Germinal center (tissue), 1 donor: ENCODE data around the gene PADI3.

Experiments
- DNase-seq: peaks from one replicate; pipeline ENCODE4 v3.0.0; 2012; ENCODE audit warnings: mixed read lengths, low spot score

The PADI3 gene

DNA sequence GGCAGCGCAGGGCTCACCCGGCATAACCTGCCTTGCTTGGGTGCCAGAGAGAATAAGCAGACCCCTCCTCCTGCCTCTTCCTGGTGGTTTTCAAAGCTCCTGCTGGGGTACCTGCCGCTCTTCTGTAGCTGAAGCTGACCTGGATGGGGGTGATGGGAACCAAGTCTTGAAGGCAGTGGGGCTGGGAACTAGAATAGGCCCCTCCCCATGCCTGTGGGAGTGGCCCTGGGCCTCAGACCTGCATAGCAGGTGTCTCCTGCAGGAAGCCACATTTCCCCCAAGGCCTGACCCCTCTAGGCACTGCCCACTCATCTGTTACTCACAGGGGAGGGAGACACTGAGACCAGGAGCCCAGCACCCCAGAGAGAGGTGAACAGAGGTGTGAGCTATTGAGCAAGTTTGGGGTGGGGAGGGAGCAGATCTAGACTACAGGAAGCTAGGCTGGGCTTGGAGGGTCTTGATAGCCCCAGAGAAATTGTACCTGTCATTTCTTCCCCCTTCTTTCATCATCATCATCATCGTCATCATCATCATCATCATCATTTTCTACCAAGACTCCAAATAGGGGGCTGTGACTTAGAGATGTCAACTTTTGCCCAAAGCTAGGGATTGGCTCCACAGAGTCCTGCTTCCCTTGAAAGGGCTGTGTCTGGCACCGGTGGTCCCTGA lies 33.9 kb upstream of the PADI3 start:
- DNase-seq = no peak

DNA sequence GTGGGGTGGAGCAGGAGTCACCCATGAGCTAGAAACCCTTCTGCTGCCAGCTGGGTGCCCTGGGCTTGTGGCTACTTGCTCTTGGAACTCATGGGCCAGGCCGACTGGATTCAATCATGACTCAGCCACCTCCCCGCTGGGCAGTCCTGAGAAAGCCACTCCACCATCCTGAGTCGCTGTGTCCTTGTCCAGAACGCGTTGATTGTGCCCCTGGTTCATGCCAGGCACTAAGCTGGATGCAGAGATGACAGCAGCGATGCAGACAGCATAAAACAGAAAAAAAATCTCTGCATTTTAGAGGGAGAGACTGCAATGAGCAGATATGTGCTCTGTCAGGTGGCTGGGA lies 33.4 kb upstream of the PADI3 start:
- no peak for DNase-seq

DNA sequence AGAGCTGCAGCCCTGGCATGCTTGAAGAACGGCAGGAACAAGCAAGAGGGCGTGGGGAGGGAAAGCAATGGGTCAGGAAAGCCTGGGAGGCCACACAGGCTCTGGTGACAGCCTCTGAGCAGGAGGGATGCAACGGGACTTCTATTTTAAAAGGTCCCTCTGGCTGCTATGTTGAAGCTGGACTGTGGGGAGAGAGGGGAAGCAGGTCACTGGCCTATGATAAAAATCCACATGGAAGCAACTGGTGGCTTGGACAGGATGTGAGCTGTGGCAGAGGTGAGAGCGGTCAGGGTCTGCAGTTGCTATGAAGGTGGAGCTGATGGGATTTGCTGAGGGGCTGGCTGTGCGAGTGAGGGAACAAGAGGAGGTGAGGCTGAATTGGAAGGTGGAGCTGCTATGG lies 32.8 kb upstream of the PADI3 start:
- DNase-seq = no peak

DNA sequence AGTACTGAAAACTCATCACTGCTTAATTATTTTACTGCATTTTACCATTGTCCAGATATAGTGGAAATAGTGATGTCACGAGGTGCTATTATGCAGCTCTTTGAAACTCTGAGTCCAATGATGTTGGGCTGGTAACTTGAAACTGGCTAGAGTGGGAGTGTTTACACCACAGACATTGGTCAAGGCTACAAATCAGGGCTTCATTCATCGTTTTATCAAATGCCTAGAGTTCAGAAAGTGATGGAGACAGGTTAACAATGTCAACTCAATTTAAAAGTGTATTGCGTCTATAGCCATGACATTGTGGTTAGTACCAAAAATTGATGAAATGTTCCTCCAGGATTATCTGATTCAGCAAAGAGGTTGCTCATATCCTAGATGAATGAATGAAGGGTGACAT lies 31.3 kb upstream of the PADI3 start:
- no peak for DNase-seq

DNA sequence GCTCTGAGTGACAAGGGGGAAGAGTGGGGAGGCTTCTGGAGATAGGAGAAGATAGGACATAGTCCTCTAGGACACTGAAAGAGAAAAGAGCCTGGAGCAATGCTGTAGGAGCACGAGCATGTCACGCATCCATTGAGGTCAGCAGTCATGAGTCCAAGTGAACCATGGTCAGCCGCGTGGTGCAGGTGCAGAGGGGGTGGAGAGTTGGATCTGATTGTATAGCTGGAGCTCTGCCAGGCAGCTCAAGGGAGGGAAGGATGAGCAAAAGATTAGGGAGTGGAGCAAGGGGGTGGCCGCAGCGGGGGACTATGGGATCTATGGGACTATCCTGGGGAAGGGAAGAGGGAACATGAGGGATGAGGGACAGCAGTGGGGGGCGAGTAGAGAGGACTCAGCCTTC lies 30.0 kb upstream of the PADI3 start:
- no peak for DNase-seq

DNA sequence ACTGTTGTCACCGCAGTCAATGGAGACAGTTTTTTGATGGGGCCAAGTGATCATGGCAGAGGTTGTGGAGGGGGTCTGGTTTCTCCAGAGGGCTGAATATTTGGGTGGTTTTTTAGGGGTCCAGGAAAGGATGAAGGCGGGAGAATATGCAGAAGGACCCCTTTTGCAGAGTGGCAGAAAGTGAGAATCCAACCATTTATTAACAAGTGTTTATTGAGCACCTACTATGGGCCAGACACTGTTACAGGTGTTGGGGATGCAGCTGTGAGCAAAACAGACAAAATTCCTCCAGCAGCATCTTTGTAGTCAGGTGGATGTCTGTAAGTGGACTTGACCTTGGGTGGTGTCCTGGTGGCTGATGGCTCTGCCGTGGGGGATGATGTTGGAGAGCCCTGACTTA lies 28.6 kb upstream of the PADI3 start:
- DNase-seq = no peak

DNA sequence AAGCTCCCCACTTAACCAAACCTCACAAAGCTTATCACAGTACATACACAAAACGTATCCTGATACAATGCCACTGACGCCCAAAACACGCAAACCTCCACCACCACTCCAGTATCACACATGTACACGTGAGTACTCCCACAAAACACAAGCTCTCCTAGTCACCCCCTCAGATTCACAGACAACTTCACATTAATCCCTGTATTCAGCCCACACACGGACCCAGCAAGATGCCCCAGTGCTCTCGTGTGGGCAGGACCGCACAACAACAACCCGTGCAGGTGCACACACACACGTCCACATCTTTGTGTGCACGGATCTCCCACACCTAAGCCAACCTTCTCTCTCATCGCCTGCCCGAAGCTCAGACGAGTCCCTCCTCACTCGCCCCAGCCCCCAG lies 26.3 kb upstream of the PADI3 start:
- DNase-seq = no peak

DNA sequence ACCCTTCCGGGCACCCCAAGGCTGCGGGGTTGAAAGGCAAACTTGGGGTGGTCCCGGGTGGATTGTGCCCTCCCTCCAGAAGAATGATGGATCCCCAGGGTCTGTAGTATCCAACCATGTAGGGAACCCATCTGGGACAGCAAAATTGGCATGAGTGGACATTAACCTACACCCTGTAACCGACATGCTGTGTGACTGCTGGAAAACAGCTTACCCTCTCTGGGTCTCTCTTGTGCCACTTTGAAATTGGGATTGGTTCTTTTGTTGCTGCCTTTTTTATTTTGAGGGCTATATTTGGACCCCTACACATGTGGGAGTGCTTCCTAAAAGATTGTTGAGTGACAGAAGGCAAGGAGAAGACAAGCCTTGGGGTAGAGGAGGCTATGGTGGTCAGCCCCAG lies 24.5 kb upstream of the PADI3 start:
- no peak for DNase-seq

DNA sequence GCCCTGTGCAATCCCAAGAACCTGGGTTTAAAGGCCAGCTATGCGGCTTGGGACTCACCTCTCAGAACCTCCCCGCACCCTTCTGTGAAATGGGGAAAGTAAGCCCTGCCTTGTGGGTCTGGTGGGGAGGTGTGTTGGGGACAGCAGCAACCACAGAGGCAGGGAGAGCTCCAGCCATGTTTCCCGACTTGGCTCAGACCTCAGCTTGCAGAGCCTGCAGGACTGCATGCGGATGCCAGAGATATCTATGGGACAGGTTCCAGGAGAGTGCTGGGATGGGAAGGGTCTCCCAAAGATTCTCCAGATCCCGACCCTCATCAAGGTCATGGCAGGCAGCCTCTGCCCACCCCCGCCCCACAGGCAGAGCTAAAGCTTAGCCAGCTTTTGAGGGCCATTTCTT lies 23.8 kb upstream of the PADI3 start:
- DNase-seq = no peak

DNA sequence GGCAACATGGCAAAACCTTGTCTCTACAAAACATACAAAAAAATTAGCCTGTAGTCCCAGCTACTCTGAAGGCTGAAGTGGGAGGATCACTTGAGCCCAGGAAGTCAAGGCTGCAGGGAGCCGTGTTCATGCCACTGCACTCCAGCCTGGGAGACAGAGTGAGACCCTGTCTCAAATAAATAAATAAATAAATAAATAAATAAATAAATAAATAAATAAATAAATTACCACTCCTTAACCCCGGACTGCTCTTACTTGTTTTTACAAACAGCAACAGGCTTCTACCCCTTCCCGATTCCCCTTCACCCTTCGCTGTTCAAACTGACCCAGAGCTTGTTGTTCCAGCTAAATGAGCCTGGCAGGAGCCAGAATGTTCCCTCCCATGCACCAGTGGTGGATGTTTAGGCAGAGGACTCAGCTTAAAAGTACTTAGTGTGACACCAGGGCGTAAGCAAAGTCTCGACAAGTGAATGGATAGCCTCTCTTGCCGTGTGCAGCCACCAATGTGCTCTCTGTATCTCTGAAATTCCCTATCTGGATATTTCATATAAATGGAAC lies 21.5 kb upstream of the PADI3 start:
- DNase-seq = no peak

DNA sequence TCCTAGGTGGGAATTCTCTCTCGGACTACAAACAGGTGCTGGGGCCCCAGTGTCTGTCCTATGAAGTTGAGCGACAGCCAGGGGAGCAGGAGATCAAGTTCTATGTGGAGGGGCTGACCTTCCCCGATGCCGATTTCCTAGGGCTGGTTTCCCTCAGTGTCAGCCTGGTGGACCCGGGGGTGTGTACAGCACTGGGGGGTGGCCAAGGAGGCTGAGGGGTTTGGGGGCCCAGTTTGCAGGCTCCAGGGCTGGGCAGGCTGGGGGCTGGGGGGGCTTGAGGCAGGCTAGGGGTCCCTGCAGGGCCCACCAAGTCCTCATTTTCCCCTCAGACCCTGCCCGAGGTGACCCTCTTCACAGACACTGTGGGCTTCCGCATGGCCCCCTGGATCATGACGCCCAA lies 20.3 kb upstream of the PADI3 start:
- no peak for DNase-seq

DNA sequence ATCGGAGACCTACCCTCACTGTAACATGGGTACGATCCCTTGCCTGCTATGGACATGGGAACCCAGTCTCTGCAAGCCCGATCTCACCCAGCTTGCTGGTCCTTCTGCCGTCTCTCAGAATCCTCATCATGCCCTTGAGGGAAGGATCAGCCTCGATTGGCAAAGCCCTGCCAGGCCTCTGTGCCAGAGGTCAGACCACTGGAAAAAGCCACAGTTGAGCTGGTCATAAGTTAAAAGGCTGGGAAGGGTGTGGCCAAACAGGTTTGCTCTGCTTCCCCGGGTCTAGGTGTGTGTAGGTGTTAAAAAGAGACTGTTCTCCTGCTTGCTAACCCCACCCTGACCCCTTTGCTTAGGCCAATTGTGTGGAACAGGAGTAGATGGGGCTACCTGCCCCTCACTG lies 19.5 kb upstream of the PADI3 start:
- DNase-seq = no peak

DNA sequence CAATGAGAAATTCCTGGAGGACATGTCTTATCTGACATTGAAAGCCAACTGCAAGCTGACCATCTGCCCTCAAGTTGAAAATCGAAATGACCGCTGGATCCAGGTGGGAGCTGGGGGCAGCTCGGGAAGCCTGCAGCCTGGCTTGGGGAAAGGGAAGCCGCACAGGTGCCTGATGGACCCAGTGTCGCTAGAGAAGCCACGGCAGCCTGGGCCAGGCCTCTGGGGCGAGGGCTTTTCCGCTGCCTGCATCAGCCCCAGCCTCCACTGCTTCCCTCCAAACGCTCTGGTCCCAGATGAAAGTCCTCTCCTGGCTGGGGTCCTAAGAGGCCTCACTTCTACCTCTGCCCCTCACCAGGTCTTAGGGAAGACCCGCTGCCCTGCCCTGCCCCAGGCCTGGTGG lies 18.8 kb upstream of the PADI3 start:
- DNase-seq = no peak

DNA sequence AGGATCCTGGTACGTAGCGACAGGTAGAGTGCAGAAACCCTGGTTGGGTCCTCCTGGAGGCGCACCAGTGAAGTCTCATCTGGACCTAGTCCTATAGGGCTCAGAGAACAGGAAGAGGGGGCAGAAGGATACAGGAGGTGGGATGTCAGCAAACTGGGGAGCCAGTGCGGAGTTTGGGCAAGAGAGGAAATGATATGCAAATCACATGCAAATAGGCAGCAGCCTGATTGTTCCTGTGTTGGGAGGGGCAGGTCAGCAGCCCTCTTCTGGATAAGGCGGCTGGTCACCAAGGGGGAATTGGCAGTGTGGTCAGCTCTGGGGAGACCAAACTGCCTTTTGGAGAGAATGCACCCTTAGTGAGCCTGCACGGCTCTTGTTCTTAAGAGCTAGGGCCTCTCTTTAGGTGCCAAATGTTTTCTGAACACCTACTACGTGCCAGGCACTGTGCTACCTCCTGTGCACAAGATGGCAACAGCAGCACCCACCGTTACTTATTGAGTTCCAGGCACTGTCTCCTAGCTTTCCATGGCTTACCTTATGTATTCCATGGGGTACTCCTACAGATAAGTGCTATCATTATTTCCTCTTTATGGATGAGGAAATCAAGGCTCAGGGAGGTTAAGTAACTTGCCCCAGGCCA lies 18.1 kb upstream of the PADI3 start:
- DNase-seq = no peak

DNA sequence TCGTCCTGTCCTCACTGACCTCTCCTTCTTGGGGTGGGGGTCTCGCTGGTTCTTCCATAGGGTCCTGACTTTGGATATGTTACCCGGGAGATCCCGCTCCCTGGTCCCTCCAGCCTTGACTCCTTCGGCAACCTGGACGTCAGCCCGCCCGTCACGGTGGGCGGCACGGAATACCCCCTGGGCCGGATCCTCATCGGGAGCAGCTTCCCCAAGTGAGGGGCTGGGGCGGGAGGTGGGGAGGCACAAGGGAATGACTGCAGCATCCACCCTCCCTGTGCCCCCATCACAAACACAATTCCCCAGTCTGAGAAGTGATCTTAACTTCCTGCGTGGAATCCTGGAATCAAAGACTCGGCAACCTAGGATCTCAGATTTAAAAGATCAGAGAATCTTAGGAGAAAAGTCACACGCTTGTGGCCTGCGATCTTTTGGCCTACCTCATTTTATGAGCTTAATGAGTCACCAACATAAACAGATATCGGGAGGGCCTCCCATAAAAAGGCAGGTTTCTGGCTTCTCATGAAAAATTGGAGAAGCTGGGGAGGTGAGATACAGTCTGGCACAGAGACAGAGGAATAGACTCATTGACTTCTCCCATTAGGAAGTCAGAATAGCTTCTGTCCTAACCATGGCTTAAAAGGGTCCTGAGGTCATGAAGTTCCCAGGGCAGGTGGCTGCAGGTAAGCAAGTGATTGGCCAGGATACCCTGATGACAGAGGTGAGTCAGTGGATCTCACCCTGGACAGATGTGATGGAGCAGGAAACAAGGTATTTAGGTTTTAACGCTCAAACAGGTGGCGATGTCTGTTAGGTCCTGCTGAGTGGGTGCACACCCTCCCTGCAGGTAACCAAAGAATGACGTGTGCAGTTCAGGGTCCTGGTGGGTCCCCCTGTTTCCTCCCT lies 15.9 kb upstream of the PADI3 start:
- DNase-seq = no peak

DNA sequence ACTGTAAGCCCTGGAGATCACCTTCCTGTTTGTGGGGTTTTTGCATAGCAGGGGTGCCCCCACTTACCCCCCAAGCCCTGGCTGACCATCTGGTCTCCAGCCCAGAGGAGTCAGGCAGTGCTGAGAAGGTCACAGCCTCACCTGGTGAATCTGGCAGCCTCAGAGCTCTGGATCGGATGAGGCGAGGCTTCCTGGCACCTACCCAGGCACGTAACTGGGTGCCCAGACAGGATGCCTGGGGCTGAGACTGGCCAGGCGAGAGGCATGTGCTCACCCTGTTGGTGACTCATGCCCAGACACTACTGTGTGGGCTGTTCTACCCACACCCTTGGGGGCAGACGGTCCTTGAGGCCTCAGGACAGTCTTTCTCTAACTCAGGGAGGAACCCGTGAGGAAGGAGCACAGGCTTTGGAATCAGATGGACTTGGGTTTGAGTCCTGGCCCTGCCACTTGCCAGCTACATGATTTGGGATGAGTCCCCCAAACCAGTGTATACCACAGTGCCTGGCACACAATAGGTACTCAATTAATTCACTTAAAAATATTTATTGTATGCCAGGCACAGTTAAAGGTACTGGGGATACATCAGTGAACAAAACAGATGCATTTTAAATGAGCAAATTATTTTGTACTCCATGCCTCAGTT lies 15.1 kb upstream of the PADI3 start:
- DNase-seq = no peak

DNA sequence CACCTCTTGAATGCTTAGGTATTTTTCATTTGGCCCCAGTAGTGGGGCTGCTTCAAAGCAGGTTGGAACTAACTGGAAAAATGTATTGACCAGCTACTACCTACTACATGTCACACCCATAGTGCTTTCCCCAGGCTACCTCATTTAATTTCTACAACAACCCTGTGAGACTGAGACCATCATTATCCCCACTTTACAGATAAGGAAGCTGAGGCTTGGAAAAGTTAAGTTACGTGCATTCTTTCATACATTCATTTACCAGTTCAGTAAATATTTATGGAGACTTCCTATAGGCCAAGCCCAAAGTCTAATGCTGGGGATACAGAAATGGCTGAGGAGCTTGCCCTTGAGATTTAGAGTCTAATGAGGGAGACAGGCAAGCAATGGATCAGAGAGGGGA lies 14.5 kb upstream of the PADI3 start:
- DNase-seq = no peak

DNA sequence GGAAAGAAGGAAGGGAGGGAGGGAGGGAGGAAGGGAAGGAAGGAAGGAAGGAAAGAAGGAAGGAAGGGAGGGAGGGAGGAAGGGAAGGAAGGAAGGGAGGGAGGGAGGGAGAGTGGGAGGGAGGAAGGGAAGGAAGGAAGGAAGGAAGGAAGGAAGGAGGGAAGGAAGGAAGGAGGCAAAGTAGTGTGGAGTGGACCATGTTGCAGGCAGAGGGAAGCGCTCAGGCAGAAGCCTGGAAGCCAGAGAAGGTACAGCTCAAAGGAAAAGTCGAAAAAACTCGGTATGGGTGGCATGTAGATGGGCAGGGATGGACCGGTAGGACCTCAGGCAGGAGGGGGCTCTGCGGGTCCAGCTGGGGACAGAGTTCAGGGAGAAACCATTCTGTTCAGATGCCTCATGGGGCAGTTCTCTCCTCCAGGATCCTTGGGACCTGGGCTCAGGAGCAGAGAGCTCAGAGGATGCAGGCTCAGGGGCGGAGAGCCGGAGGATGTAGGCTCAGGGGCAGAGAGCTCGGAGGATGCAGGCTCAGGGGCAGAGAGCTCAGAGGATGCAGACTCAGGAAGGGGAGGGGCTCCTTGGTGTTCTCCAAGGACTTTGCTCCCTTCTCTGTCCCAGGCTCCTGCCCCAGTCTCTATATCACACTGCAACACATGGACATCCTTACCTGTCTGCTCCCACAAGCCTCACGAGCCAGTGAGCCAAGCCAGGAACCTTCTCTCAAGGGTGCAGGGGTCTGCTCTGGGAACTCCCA lies 13.6 kb upstream of the PADI3 start:
- no peak for DNase-seq

DNA sequence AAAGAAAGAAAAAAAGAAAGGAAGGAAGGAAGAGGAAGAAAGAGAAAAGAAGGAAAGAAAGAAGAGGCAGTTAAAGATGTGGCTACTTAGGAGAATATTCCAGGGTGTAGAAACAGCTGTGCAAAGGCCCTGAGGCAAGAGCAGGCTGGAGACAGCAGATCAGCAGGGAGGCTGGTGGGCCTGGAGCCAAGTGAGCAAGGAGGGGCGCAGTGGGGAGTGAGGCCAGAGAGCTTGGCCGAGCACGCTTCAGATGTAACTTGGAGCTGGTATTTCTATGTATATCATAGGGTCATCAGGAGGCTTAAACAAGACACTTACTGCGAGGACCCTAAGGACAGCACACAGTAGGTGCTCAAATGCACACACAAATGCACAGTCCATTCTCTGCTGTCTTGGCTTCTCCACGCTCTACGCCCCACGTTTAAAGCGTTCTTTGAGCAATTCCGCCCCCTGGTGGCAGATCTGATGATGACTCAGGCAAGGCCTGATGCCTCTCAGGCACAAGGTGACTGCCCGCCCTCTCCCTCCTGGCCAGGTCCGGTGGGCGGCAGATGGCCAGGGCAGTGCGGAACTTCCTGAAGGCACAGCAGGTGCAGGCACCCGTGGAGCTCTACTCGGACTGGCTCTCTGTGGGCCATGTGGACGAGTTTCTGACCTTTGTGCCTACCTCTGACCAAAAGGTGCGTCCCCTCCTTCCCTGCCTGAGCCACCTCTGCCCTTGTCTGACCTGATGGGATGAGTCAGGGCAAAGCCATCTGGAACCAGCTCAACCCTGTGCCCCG lies 11.9 kb upstream of the PADI3 start:
- DNase-seq = peak; percentile 87

DNA sequence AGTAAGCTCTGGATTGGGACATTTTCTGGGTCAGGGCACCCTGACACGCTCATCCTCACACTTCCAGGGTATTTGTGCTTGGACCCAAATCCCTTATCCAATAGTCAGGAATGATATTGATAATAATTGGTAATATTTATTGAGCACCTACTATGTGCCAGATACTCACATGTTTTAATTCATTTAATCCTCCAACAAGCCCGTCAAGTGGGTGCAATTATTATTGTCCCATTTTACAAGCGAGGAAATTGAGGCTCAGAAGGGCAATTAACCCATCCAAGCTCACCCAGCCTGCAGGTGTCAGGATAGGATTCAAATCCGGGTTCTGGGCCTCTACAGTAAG lies 11.4 kb upstream of the PADI3 start:
- no peak for DNase-seq

DNA sequence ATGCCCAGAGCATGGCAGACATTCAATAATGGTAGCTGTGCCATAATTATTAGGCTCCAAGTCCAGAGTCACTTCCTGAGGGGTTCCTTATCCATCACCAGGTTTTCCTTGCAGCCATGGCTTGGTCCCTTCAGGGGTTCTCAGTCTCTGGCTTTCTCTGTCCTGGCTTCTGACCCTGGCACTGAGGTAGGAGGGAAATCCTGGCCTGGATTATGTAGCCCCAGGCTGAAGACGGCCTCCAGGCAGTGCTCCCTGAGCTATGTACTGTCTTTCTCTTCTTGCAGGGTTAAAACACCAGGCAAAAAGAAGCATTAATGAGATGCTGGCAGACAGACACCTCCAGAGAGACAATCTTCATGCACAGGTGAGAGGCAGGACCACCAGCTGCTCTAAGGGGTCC lies 9.5 kb upstream of the PADI3 start:
- peak; percentile 81 for DNase-seq
